Adrenal gland (tissue), 12 donors: ENCODE results near the gene MGAT5. TPM values are rescaled to one million over a fixed set of nuclear protein-coding genes. Genes with fewer than 3 reads are reported as not detected.

Source experiments
- DNase-seq, 7 donors: peaks; one replicate each; pipeline ENCODE4 v3.0.0-alpha.2; 2019 to 2020
- H3K27ac ChIP-seq, 5 donors: fragments of 200-600 bp; sonication (generic) in 4 of 5; 1 replicate in 3 of 5; 2 replicates in 2 of 5; pipeline versions ENCODE4 v1.5.1 to v1.8.0; 2016 to 2020; ENCODE audit warnings: mild to moderate bottlenecking in 1 of 5
- H3K27me3 ChIP-seq: fragments of 200-600 bp; 2 replicates; pipeline ENCODE4 v1.8.0; 2021
- H3K36me3 ChIP-seq, 2 donors: fragments of 200-600 bp; replicated peaks in 1 of 2; 1 replicate in 1 of 2; 2 replicates in 1 of 2; pipeline versions ENCODE4 v1.5.1 to v1.8.0; 2018 to 2022
- H3K4me1 ChIP-seq, 2 donors: fragments of 200-600 bp; replicated peaks in 1 of 2; 1 replicate in 1 of 2; 2 replicates in 1 of 2; pipeline versions ENCODE4 v1.5.1 to v1.8.0; 2018 to 2021
- H3K4me3 ChIP-seq, 4 donors: fragments of 200-600 bp; sonication (generic) in 3 of 4; one replicate each; pipeline ENCODE4 v1.5.1; 2016 to 2018
- H3K9me3 ChIP-seq, 3 donors: fragments of 200-600 bp; sonication (generic) in 1 of 3; replicated peaks in 1 of 3; 1 replicate in 2 of 3; 2 replicates in 1 of 3; pipeline versions ENCODE4 v1.5.1 to v1.8.0; 2016 to 2021
- CTCF ChIP-seq, 6 experiments: fragments of 450-650 bp in 4 of 6; fragments of 200-600 bp in 2 of 6; sonication (generic) in 1 of 6; IDR thresholded peaks; 1 replicate in 5 of 6; 2 replicates in 1 of 6; pipeline versions ENCODE4 v1.5.1 to v1.8.0; 2016 to 2021; ENCODE audit warnings: antibody characterized with exemption in 6 of 6, mild to moderate bottlenecking in 2 of 6, moderate library complexity in 1 of 6
- POLR2A ChIP-seq, 2 donors: fragments of 450-650 bp; IDR thresholded peaks; one replicate each; pipeline ENCODE4 v1.6.1; 2017; ENCODE audit warnings: antibody characterized with exemption in 2 of 2, mild to moderate bottlenecking in 2 of 2, moderate library complexity in 1 of 2
- WGBS, 4 donors: extraction: QIAGEN DNeasy Blood & Tissue Kit in 2 of 4; methylation state at CpG; one replicate each; pipeline versions ENCODE4 v1.1.5 to v1.1.7; 2013 to 2017; 5-methylcytosine and 5-hydroxymethylcytosine counted together
- intact Hi-C, 2 donors: fragments of 100-400 bp; cut with DNase I; formaldehyde crosslinking; loops; one replicate each; pipeline versions ENCODE4 v1.14.1 to v1.15.0; 2022 to 2023
- polyA plus RNA-seq, 3 donors: library from polyadenylated mRNA; stranded (reverse); fragments of 200-250 nt in 2 of 3; fragments of 350-450 nt in 1 of 3; fragmentation: Illumina TruSeq in 1 of 3; extraction: RNeasy Lipid Tissue Mini Kit (QIAGEN cat#74804) in 1 of 3; gene quantifications; one replicate each; pipeline ENCODE4 v1.2.3, GENCODE V29; 2013 to 2014
- total RNA-seq, 9 donors: library from RNA; depleted of rRNA in 4 of 9; stranded (reverse); fragments of >200 nt in 4 of 9; fragments of 120-200 nt in 1 of 9; fragmentation: NEBNext Ultra II Directional in 1 of 9; extraction: Animal tissue kit (Norgen Biotek cat#: 25700) in 1 of 9; gene quantifications; one replicate each; pipeline versions ENCODE4 v1.1.0 to v1.2.4, GENCODE V29; 2013 to 2023
- donor health status: healthy with polysubstance abuse.
- donor health status: Bipolar disorder and iron deficiency.
- donor health status: DM: yes; HTN: yes; CAD: no.
- donor health status: DM: no; HTN: no; CAD: no.
- donor health status: DM: no; HTN: no; CAD: no.
- donor health status: DM: yes; HTN: yes; CAD: no.

Gene MGAT5
- total and polyA plus RNA-seq, 12 donors: 2.9 to 74.6 (median 41.1) TPM

- TF ChIP-seq POLR2A (IDR thresholded peaks at IDR 0.05) (no peak), CTCF (IDR thresholded peaks at IDR 0.05) (no peak)
- no peak overlapping the region for H3K27ac ChIP-seq
- no peak for DNase-seq
- H3K4me1 ChIP-seq: peaks cover 0 to 2% of the 10 kb centered on the region in 2 donors
- no peaks in the 10 kb centered on the region for H3K36me3 ChIP-seq
- H3K4me3 ChIP-seq: no peak overlapping the region
- no peaks in the 10 kb centered on the region for H3K9me3 ChIP-seq
- 91 to 93% (median 93%) methylated on average over 8 of the region's 8 CpGs for WGBS, 4 donors
- H3K27me3 ChIP-seq: no peaks in the 10 kb centered on the region
- intact Hi-C loops: loop anchor here in 1 of 2 donors (10.0 kb wide), 1 partner anchor 154 kb away; no protein-coding TSS in a partner anchor
These were observed 2.9 kb upstream of the MGAT5 start for GRCh38 chr2:134250840-134251461.

- H3K4me1 ChIP-seq: no peaks in the 10 kb centered on the region
- intact Hi-C loops: loop anchor here in 1 of 2 donors (10.0 kb wide), 1 partner anchor 153 kb away; no protein-coding TSS in a partner anchor
- no peak overlapping the region for H3K4me3 ChIP-seq
- H3K9me3 ChIP-seq: no peaks in the 10 kb centered on the region
- TF ChIP-seq POLR2A (IDR thresholded peaks at IDR 0.05) (no peak), CTCF (IDR thresholded peaks at IDR 0.05) (no peak)
- no peaks in the 10 kb centered on the region for H3K27me3 ChIP-seq
- WGBS, 4 donors: 82 to 85% (median 84%) methylated on average over 4 of the region's 4 CpGs
- DNase-seq: no peak
- H3K36me3 ChIP-seq: no peaks in the 10 kb centered on the region
- H3K27ac ChIP-seq: no peak overlapping the region
These were observed 1.7 kb upstream of the MGAT5 start for GRCh38 chr2:134252092-134252750.

GRCh38 chr2:134253117-134253704 lies 661 bp upstream of the MGAT5 start:
- no peak for DNase-seq
- WGBS, 4 donors: 96 to 99% (median 98%) methylated on average over 4 of the region's 4 CpGs
- Histone ChIP-seq H3K27me3 (no peaks in the 10 kb centered on the region), H3K4me1 (no peaks in the 10 kb centered on the region), H3K4me3 (no peak overlapping the region), H3K27ac (no peak overlapping the region), H3K36me3 (no peaks in the 10 kb centered on the region), H3K9me3 (no peaks in the 10 kb centered on the region)
- intact Hi-C loops: loop anchor here in 1 of 2 donors (10.0 kb wide), 1 partner anchor 152 kb away; no protein-coding TSS in a partner anchor
- TF ChIP-seq CTCF (IDR thresholded peaks at IDR 0.05) (no peak), POLR2A (IDR thresholded peaks at IDR 0.05) (no peak)

GRCh38 chr2:134254824-134255223 lies 952 bp downstream of the MGAT5 start:
- no peak for DNase-seq
- H3K36me3 ChIP-seq: no peaks in the 10 kb centered on the region
- H3K27ac ChIP-seq: no peak overlapping the region
- no peaks in the 10 kb centered on the region for H3K9me3 ChIP-seq
- H3K4me1 ChIP-seq: peaks cover 0 to 12% of the 10 kb centered on the region in 2 donors
- no peaks in the 10 kb centered on the region for H3K27me3 ChIP-seq
- intact Hi-C loops: loop anchor here in 1 of 2 donors (10.0 kb wide), 1 partner anchor 150 kb away; no protein-coding TSS in a partner anchor
- no peak overlapping the region for H3K4me3 ChIP-seq
- TF ChIP-seq CTCF (IDR thresholded peaks at IDR 0.05) (no peak), POLR2A (IDR thresholded peaks at IDR 0.05) (no peak)
